DMS79 (cell line): ENCODE measurements around the gene JAZF1.
A peak's percentile ranks its signal among the peaks of the same experiment; 100 is the strongest.

Source experiments
- DNase-seq: peaks from one replicate; lab custom pipeline; 2025; lab: John Stamatoyannopoulos, UW

JAZF1 gene

GRCh38 chr7:28106321-28106829 is 74.2 kb downstream of the JAZF1 start:
- no peak for DNase-seq

- no peak for DNase-seq
These were observed 75.4 kb downstream of the JAZF1 start for GRCh38 chr7:28105234-28105633.

GRCh38 chr7:28104811-28105210 is 75.8 kb downstream of the JAZF1 start:
- DNase-seq, result no peak

DNA sequence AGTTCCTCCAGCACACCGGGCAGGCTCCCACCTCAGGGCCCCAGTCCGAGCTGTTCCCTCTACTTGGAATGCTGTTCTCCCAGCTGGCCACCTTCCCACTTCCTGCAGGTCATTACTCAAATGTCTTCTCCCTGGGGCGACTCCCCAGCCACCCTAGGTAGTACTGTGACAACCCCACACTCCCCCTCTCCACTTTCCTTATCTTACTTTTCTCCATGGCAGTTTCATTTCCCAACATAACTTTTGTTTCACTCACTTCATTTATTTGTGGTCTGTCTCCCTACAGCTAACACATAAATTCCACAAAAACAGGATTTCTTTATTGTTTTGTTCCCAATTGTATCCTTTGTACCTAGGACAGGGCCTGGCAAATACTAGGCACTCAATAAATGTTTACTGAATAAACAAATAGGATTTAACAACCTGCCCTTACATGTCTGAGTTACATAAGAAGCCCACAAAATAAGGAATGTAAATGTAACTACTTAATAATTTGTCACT is 76.5 kb downstream of the JAZF1 start:
- no peak for DNase-seq

GRCh38 chr7:28102797-28103196 is 77.8 kb downstream of the JAZF1 start:
- DNase-seq, result no peak

GRCh38 chr7:28096713-28097112 is 83.9 kb downstream of the JAZF1 start:
- no peak for DNase-seq

DNA sequence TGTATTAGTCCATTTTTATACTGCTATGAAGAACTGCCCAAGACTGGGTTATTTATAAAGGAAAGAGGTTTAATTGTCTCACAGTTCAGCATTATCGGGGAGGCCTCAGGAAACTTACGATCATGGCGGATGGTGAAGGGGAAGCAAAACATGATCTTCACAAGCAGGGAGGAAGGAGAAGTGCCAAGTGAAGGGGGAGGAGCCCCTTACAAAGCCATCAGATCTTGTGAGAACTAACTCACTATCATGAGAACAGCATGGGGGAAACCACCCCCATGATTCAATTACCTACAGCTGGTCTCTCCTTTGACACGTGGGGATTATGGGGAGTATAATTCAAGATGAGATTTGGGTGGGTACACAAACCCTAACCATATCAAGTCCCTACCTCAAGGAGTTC is 85.4 kb downstream of the JAZF1 start:
- DNase-seq, result no peak

- DNase-seq, result peak; percentile 54
These were observed 86.9 kb downstream of the JAZF1 start for GRCh38 chr7:28093623-28094232.

- no peak for DNase-seq
These were observed 89.4 kb downstream of the JAZF1 start for GRCh38 chr7:28091190-28091589.

- DNase-seq, result no peak
These were observed 91.5 kb downstream of the JAZF1 start for GRCh38 chr7:28088901-28089714.

GRCh38 chr7:28088032-28088431 is 92.6 kb downstream of the JAZF1 start:
- no peak for DNase-seq

DNA sequence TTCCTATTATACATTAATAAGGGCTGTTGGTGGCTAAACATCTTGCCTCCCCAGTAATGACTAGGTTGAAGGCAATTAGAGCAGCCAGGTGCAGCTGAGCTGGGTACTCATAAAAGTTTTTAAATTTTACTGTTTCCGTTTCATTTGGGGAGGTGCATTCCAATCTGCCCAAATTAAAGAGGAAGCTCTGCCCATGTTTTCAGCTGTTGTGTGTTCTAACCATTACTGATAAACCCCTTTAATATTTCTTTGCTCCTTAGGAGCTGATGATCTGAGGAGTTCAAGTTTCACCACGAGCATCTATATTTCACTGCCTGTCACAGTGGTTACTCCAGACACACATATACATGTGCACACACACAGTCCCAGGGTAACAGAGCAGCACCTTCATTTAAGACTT is 94.4 kb downstream of the JAZF1 start:
- DNase-seq, result no peak

DNA sequence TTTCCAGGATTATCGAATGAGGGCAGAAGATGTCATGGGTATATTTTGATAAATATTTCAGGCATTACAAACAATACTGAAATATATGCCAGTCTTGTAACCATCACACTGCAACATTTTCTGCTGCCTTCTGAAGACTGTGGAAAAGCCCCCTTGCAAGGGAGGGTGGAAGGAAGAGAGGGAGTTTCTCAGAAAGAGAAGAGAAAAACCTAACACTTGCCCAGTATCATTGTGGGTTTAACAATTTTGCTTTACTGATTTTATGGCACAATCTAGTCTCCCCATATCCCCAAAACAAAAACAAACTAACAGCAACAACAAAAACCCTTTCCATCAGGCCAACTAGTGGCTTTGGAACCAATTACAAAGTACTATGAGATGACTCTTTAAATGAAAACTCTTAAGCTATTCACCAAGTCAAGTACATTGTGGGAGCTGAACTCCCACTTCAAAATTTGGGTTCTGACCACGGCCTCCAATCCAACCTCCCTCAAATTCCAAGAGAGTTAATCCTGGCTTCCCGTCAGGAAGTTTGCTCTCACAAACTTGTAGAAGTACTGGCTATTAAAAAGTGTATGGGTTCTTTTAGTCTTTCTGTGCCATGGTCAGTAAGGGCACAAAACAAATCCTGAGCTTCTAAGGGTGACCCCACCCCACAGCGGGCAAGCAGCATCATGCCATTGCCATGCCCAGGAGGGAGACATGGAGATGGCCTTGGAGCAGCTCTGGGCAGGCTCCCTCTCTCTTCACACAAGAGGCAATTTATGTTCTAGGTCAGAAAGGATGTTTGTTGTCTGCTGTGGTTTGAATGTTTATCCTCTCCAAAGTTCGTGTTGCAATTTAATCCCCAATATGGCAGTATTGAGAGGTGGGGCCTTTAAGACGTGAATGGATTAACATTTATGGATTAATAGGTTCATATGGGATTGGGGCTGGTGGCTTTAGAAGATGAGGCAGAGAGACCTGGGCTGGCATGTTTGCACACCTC is 96.3 kb downstream of the JAZF1 start:
- DNase-seq, result no peak

- no peak for DNase-seq
These were observed 97.2 kb downstream of the JAZF1 start for GRCh38 chr7:28083164-28083997.

GRCh38 chr7:28082071-28082470 is 98.5 kb downstream of the JAZF1 start:
- DNase-seq, result no peak

DNA sequence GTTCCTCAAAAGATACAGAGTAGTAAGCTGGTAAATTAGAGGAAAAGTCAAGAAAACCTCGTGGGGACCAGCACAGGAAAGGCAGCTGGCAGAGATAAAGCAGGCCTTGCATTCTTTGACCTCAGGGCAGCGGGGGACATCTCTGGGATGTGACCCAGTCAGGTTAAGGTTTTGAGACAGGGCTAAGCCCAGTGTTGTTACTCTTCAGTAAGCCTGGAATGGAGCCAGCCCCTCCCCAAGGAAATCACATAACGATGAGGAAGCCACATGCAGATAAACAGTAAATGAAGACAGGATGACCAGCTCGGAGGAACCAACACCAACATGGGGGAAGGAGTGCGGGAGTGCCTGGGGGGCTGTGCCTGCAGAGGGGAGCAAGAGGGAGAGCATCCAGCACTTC is 99.6 kb downstream of the JAZF1 start:
- DNase-seq, result no peak

DNA sequence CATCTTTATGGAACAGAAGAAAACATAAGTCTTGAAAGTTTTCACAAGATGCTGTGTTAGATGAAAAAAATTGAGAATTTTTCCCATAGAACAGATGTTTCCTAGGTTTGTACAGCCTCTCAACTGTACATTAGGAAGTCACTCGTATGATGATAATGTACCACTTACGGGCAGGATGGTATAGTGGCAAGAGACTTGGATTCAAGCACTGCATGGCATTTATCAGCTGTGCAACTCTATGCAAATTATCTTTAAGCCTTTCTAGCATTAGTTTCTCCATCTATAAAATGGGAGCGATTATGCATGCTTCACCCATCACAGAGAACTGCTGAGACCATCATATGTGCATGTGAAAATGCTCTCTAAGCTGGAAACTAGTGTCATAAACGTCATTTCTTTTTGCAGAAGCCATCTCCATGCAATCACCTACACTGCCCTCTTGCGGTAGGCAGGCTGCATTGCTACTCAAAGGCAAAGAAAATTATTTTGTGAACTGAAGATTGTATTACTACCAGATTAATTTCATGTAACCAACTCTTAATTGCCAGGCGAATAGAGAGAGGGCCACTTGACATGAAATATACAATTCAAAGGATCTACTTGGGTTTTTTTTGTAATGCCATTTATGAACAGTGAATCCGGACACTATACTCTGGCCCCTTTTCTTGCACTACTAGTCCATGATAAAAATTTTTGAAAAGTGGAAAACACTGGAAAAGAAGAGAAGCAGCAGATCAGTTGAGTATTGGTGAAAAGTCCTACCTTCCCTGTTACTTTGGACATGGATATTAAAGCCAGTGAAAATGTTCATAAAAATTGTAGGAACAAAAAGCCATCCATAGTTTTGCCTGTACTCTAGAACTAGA is 102.3 kb downstream of the JAZF1 start:
- peak; percentile 20 for DNase-seq

DNA sequence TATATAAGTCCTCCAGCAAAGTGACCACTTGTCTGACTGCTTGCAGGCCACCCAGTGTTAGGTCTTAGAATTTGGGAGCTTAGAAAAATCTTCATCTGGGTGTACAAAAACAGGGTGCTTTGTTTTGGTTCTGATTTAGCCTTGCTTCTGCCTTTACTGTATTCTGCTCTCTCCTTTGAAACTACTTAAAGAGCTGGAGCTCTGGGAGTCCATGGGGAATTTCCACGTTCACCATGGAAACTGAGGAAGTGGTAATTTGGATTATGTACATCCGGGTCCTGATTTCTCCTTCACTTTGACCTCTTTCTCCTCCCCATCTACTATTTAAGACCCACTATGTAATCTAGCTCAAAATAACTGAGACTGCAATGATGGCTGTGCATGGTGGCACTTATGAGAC is 103.0 kb downstream of the JAZF1 start:
- DNase-seq, result no peak

GRCh38 chr7:28076423-28077200 is 104.0 kb downstream of the JAZF1 start:
- DNase-seq, result peak; percentile 44
